ENCODE data around the gene DCST2.

DCST2 gene

DNA sequence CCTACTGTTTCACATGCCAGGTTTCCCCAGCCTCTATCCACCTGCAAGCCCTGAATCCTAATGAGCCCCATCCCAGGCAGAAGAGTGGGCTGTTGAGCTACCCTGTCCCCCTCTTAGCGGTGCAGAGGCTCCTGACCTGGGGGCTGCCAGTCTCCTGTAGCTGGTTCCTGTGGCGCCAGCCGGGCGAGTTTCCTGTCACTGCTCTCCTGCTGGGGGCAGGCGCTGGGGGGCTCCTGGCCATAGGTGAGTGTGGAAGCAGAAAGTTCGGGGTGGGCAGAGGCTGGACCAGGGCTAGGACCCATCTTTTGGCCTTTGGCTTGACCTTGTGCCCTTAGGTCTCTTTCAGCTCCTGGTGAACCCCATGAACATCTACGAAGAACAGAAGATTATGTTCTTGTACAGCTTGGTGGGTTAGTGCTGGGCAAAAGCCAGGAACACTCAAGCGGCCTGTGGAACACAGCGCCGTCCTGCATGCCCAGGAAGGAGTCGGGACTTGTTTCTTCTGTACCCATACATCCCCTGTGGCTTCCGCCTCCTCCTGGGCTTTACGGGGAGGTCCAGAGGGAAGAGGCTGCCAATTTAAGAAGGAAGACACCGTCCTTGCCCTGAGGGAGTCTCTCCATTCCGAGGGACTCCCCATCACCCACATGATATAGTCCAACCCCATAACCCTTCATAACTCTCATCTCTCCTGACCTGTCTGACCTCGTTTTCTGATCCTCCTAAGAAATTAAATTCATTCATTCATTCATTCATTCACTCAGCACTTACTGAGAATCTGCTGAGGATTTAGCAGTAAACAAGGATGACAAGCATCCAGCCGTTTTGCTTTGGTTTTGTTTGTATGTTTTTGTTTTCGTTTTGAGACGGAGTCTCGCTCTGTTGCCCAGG is 982 bp upstream of the DCST2 start:
- TF ChIP-seq, protein P1, sequence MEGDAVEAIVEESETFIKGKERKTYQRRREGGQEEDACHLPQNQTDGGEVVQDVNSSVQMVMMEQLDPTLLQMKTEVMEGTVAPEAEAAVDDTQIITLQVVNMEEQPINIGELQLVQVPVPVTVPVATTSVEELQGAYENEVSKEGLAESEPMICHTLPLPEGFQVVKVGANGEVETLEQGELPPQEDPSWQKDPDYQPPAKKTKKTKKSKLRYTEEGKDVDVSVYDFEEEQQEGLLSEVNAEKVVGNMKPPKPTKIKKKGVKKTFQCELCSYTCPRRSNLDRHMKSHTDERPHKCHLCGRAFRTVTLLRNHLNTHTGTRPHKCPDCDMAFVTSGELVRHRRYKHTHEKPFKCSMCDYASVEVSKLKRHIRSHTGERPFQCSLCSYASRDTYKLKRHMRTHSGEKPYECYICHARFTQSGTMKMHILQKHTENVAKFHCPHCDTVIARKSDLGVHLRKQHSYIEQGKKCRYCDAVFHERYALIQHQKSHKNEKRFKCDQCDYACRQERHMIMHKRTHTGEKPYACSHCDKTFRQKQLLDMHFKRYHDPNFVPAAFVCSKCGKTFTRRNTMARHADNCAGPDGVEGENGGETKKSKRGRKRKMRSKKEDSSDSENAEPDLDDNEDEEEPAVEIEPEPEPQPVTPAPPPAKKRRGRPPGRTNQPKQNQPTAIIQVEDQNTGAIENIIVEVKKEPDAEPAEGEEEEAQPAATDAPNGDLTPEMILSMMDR (IDR thresholded peaks at IDR 0.05; ENCODE audit: borderline replicate concordance, insufficient read depth, low read depth, low read length): no peak
- H3K4me3 ChIP-seq (ENCODE audit: low read depth, low read length): no peak overlapping the region

DNA sequence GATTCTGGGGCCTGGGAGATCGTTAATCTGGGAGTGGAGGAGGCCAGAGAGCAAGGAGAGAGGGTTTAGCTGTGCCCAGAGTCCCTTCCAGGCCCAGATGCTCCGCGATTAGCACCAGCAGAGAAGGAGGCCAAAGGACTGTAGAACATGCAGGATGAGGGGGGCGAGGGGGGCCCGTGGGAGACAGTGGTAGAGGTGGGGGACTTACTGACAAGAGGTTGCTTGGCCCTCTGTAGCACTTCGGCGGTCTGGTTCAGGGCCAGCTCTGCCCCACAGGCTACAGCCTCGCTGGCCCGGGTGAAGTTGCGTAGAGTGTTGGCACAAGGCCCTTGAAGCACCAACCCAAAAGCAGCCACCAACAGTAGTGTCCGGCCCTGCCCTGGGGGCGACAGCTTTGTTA is 695 bp downstream of the DCST2 start:
- H3K4me3 ChIP-seq (ENCODE audit: low read depth, low read length): no peak overlapping the region

DNA sequence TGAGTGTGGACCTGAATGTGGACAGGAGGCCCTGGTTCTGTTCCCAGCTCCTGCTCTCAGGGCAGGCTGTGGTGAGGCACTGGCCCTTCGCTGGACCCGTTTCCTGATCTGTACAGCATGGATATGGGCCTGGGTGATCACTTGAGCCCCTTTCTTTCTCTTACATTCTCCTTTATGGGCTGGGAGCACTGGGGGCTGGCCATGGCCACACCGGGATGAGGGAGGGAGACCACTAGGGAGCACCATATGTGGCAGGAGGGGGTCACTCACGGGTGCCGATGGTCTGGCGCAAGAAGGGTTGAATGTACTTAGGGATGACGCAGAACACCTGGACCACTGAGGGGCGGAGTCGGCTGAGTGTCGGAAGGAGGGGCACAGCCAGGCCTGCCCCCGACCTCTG is 2.7 kb downstream of the DCST2 start:
- TF ChIP-seq, protein P1 (IDR thresholded peaks at IDR 0.05; ENCODE audit: borderline replicate concordance, insufficient read depth, low read depth, low read length): no peak

More for the DNA sequence above, 695 bp downstream of the DCST2 start:
- TF ChIP-seq, protein P1 (IDR thresholded peaks at IDR 0.05; ENCODE audit: borderline replicate concordance, insufficient read depth, low read depth, low read length): no peak

DNA sequence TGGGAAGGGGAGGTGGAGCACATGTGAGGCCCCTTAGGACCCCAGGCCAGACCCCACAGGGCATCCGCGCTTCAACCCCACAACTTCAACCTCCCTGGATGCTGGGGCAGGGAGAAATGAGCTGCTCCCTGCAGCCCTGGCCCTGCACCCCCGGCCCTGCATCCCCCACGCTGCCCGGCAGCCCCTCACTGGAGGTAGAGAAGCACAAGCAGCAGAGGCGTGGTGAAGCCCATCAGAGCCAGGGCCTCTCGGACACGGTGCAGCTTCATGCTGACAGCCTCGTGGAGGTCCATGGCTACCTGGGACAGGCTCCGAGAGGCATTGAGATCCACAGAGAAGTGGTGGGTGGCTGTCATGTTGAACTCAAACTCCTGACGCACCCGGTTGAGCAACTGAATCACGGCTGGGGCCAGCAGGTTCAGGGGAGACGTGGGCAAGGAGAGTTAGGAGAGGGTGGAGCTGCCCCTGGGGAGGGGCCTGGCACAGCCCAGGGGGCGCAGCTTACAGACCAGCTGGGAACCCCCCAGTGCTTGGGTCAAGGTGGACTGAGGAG is 3.3 kb downstream of the DCST2 start:
- H3K4me3 ChIP-seq (ENCODE audit: low read depth, low read length): no peak overlapping the region
- TF ChIP-seq, protein P1 (IDR thresholded peaks at IDR 0.05; ENCODE audit: borderline replicate concordance, insufficient read depth, low read depth, low read length): no peak

More for the DNA sequence above, 2.7 kb downstream of the DCST2 start:
- H3K4me3 ChIP-seq (ENCODE audit: low read depth, low read length): no peak overlapping the region

DNA sequence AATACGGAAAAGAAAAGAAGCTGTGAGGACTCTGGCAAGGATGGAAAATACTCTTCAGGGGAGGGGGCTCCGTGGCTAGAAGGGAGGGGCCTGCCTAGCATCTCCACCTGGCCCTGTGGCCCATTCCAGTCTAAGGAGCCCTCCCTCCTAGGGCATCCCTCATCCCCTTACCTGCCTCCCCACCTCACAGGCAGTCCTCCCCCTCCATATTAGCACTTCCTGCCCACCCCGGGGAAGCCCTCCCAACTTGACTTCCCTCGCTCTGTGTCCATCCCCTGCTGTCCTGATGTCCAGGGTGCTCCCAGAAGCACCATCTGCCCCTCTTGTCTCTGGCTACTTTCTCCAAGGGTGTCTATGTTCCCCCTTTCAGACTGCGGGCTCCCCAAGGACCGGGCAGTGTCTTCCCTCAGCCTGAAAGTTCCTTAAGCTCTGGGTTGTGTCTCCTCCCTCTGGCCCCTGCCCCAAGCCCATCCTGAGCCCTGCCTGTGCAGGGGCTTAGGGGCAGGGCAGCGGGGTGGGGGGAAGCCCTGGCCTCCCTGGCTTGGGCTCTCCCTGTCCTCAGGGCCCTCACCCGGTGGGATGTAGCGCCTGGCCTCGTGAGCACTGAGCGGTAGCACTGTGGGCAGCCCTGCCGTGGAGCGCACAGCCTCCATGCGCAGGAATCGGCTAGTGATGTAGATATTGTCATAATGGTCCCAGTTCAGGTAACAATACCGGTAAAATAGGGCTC is 3.9 kb downstream of the DCST2 start:
- no peak overlapping the region for H3K4me3 ChIP-seq (ENCODE audit: low read depth, low read length)
- TF ChIP-seq, protein P1 (IDR thresholded peaks at IDR 0.05; ENCODE audit: borderline replicate concordance, insufficient read depth, low read depth, low read length): no peak

DNA sequence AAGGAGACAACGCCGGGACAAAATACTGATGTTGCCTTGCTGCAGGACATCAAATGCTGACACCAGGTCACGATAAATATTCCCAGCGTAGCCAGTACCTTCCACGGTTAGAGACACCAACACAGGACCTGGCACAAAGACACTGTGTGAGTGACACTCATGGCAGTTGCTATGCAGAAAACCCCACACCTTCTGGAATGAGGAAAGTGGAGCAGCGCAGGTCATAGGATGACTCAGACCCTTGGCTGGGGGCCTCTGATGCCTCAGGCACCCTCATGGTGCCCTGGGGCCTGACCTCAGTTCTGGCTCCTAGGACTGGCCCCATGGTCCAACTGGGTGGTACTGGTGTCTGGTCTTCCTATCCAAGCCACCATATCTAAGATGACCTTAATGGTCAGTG is 7.0 kb downstream of the DCST2 start:
- no peak overlapping the region for H3K4me3 ChIP-seq (ENCODE audit: low read depth, low read length)
- TF ChIP-seq, protein P1 (IDR thresholded peaks at IDR 0.05; ENCODE audit: borderline replicate concordance, insufficient read depth, low read depth, low read length): no peak

All from GM12875 (cell line).